Activated CD8-positive, alpha-beta memory T cell treated with anti-CD3 and anti-CD28 coated beads for 4 hours (primary cell): ENCODE measurements around the gene DPF3.

Source experiments
- DNase-seq, 2 donors: peaks; one replicate each; pipeline ENCODE4 v3.0.0-alpha.2; 2020; ENCODE audit warnings: low read depth in 2 of 2

DPF3 gene

DNA sequence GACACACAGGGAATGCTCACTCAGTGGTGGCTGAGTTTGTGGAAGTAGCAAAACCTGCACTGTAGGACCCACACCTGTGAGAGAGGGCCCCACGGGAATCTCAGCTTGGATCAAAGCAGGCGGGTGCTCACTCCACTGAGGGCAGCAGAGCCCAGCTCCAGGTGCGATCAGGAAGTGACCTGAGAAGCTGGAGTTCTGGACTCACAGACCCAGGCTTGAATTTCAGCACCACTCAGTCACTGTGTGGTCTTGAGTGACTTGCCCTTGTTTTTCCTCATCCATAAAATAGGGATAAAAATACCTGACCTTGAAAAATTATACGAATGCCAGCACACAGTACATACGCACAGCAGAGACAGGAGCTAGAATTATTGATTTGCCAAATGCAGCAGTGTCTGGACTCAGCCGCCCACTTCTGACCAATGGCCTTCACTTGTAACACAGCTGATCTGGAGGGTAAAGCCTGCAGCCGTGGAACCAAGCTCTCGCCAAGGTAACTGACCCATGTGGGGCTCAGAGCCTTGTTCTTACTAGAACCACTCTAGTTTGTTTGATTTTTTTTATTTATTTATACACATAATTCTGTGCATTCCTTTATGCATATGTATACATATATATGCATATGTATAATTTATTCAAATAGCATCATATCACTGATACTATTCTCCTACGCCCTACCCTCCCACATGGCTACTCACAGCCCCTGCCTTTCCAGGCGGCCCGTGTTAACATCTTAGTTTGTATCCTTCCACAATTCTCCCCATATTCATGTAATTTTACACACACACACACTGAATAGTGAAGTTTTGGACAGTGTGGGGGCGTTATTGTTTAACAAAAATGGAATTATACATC, 53.9 kb downstream of the DPF3 start:
- no peak for DNase-seq

DNA sequence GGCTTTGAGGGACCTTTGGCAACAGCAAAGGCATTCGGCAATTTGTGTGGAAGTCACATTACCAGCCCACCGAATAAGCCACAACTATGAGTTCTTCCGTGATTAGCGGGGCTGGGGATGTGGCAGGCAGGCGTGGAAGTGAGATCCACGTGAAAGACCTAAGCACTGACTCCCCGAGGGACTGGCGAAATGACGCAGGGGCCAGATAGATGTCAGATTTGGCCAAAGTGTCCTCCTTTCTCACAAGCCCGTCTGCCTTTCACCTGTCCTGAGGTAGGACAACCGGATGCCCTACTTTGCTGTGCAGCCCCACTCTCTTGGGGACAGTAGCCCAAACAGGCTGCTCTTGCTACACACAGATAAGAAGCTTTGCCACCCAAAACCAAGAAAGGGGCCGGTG, 54.5 kb downstream of the DPF3 start:
- DNase-seq: no peak

DNA sequence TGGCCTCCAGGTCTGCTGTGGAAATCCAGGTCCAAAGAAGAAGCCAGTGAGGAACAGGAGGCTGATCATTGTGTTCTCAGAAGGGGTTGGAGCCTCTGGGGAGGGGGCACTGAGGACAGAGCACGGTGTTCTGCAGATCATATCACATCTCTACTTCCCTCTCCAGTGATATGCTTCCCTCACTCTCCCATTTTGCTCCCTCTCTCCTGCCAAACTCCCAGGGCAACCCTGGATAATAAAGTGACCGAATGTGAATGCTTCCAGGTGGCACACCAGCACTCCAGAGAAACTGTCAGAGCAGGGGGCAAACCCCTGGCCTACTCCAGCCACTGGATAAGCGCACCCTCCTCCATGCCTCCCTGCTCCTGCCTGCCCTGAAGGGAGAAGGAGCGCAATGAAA, 57.8 kb downstream of the DPF3 start:
- DNase-seq: no peak

DNA sequence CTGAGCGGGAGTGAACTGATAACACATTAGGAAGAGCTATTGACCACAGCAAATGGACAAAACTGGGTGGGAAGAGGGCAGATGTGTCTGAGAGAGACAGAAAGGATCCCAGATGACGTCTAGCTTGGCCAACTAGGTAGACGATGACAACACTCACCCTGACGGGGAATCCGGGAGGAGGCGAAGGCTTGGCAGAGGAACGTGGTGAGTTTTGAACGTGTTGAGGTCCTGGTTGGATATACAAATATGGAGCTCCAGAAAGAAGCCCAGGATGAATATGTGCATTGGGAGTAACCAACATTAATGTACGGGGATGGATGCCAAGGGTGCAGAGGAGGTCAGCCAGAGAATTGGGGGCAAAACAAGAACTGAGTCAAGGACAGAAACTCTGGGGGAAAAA, 60.7 kb downstream of the DPF3 start:
- no peak for DNase-seq

DNA sequence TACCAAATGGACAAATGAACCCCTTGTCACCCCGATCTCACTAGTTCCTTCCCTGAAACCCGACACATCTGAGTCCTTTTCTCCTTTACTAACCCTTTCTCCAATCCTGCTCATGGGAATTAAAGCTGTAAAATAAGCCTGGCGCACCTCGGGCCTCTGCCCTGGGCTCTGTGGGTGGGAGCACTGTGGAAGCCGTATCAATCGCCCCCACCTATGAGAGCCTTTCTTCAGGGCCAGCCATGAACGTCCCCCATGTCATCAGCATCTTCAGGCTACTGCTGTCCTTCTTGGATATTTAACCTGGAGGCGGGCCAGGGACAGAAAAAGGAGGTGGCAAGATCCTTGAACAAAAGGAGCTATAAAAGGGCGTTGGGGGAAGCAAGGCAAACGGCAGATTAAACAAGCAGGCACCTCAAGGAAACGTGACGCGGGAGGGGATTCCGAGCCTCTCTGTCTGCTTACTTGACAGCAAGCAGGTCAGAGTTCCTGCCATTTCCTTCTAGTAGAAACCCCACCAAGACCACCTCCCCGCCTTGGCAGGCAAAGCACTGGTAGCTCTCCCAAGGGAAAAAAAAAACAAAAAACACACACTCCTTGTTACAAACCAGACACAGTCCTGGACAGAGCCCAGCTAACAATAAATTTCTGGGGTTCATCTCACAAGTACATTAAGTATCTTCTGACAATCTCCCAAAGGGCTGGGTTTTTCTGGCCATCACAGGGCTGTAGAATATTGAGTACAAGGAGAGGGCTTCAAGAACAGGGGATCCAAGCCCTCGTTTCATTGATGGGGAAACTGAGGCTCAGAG, 62.9 kb downstream of the DPF3 start:
- no peak for DNase-seq

DNA sequence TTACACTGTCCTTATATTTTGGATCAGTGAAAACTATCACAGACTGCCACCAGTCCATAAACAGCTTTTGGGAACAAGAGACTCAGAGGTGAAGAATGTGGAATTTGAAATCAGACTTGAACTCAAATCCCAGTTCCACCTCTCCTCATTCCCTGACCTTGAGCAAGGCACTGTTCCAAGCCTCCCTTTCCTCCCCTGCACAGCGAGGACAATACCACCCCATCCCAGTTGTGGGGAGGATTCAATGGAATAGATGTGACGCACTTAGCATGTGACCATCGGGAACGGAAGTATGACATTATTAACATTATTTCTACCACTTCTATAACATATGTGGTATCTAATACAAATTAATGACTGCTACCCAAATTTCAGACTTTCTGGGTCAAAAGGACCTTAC, 63.5 kb downstream of the DPF3 start:
- DNase-seq: no peak

DNA sequence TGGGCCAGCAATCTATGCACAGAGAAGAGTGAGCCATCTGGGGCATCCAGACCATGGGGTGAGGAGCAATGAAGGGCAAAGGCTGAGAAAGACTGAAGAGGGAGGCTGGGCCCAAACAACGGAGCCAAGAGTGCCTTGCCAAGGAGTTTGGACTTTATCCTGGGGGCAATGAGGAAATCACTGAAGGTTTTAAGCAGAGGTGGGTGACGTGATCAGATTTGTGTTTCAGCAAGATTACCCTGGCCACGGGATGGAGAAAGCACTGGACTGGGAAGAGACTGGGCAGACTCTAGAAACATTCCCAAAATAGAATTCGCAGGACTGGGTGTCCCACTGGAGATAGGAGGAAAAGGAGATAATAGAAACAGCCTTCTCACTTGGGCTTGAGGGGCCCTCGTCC, 65.3 kb downstream of the DPF3 start:
- no peak for DNase-seq

DNA sequence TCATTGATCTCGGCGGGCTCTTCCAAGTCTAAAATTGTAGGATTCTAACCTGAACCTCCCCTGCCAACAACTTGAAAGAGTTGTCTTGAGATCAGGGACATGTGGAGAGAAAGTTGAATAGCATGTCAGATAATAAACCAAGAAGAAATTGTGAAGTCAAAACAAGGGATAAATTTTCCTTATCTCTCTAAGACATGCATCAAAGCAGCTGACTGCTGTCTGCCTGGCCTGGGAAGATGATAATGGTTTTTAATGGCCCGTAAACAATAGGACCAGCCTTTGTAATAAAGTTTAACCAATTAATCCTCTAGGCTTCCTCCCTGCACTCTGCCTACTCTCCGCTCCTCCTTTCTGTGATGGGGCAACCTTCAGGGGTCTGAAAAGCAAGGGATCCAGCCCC, 67.9 kb downstream of the DPF3 start:
- DNase-seq: no peak

DNA sequence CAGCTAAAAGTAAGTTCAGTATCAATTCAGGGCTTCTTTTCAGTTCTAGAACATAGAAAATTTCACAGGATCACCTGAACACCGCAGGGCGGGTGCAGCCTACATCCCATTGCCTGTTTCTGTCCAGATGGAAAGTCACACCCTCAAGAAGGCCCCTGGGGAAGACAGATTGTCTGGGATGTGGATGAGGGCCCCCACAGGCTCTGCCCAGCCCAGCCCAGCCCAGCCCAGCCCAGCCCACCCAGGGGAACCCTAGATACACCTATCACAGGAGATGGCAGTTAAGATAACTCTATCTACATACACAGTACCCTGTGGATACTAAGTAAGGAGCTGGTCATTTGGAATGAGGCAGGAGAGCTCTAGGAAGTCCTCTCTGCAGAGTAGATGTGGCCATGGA, 68.4 kb downstream of the DPF3 start:
- no peak for DNase-seq

DNA sequence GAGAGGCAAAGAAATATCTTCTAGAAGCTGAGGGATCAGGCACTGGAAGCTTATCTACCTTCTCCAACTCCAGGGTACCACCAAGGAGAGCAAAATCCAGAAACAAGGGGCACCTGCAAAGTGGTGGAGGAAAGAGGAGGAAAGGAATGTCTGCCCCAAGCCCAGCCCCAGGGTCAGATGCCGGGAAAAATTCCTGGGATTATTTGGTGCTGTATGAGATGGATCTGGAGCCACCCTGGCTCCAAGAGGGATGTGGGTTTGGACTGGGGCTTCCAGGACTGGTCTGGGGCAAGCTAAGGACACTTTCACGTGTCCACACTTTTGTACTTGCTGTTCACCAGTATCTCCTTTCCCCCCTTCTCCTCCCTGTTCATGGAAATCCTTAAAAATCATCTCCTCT, 69.8 kb downstream of the DPF3 start:
- DNase-seq: no peak

DNA sequence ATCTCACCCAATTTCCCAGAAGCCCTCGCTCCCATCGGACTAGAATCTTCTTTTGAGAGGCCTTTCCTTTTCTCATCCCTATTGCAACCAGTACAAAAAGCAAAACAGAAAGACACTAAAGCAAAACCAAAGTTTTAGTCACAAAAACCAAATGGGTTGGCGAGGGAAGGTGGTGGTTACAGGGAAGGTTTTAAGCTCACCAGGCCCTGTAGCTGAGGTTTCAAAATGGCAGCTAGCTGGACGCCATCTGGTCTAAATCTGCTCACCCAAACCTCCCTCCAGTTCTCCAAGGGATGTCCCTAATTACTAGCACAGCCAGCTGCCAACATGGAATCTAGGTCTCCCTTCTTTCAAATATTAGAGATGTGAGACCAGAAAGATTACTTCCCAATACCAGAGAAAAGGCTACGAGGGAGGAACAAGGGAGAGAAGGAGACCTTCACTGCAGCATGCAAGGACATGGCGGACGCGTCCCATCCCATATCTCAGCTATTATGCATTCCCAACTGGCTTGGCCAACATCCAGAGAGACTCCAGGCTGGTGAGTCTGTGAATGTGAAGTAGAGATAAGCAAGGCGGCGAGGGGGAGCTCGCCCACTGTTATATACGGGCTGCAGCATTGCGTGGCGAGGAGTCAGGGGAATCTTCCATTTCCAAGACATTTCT, 70.8 kb downstream of the DPF3 start:
- DNase-seq: no peak

DNA sequence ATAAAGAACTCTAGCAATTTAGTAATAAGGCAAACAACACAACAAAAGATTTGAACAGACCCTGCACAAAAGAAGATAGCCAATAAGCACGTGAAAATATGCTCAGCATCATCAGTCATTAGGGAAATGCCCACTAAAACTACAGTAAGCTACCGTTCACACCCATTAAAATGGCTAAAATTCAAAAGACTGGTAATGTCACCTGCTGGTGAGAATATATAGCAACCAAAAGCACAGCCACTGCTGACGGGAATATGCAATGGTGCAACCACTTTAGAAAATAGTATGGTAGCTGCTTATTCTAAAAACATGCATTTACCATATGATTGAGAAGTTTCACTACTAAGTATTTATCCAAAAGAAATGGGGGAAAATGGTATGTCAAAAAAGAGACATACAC, 74.9 kb downstream of the DPF3 start:
- DNase-seq: no peak

DNA sequence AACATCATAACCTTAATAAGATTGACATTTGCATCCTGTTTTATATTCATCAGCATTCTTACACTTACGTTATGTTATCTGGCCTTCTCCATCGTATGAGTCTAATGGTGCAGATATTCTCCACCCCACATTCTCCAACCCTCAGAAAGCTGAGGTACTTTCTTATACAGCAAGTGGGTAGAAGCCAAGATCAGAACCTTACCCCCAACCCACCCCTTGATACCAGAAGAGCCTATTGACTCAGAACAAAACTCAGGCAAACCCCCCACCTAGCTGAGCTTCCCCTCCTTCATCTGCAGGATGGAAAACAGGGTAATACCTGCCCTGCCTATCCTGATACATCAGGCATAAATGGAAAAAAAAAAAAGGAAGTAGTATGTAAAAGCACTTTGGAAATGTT, 77.6 kb downstream of the DPF3 start:
- DNase-seq: no peak

DNA sequence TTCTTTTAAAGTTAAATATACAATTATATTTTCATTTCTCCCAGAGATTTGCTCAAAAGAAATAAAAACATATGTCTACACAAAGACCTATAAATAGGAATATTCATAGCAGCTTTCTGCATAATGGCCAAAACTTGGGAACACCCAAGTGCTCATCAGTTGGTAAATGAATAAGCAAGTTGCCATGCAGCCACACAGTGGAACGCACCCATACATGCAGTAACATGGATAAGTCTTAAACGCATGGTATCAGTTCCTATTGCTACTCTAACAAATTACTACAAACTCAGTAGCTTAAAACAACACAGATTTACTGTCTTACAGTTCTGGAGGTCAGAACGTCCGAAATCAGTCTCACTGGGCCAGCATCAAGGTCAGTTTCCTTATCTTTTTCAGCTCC, 78.5 kb downstream of the DPF3 start:
- DNase-seq: no peak

DNA sequence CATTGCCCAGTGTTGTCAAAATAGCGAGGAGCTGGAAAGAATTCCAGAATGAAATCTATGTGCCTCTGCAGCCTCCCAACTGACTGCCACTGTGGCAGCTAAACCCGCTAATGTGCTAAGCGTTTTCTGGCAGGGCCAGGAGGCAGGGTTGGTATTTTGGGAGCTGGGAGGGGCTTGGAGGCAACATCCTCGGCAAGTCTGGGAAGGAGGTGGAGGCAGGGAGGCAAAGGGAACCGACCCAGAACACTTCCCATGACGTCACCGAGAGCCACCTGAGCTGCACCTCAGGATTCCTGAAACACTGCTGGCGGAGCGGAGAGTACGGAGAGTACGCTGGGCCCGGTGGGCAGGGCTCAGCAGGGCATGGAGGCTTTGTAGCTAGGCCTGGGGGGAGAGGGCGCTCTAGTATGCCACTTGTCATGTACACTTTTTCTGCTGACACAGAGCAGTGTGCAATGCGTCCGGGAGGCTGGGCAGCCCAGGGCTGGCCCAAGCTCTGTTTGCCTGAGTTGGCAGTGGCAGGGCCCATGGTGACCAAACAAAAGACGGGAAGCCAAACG, 81.5 kb downstream of the DPF3 start:
- DNase-seq: no peak

DNA sequence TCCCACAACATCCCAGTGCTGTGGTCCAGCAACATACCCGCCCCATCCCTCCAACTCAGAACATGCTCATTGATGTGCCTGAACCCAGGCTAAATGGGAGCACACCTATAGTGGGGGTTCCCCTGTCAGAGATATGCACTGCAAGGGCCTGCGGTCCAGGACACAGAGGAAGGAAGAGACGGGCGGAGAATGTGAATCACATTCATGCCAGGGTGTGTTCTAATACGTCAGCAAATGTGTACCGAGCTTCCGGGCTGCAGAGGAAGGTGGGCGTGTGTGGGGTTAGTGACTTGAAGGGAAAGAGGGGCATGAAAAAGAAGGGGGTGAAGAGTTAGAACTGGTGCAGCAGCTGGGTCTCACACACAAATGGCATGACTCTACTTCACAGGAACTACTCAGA, 83.7 kb downstream of the DPF3 start:
- peak; percentile 49 to 68 for DNase-seq

DNA sequence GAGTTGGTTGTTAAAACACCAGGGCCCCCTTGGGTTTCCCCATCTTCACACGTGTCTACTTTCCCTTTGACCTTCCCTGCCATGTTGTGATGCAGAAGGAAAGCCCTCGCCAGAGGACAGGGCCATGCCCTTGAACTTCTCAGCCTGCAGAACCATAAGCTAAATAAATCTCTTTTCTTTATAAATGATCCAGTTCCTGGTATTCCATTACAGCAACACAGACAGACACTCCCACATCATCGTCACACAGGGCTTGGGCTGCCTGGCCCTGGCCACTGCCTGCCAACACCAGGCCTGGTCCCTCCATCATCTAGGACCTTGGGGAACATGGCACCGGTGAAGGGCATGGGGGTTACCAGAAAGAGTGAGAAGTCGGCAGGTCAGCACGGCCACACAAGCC, 84.8 kb downstream of the DPF3 start:
- DNase-seq: no peak

DNA sequence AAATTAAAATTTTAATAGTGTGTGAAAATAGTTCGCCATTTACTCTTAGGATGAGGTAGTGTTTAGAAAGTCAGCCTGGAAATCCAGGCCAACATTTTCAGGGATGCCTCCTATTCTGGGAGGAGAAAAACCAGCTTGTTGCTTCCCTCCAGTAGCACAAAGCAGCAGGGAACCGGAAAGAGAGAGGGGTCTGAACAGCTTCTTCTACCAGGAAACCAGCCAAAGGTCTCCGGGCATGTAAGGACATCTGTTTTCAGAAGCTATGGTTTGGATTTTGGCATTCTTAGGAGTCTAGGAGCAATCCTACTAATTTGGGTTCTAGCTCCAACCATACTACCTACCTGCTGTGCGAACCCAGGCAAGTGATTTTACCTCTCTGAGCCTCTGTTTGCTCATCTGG, 85.3 kb downstream of the DPF3 start:
- no peak for DNase-seq

DNA sequence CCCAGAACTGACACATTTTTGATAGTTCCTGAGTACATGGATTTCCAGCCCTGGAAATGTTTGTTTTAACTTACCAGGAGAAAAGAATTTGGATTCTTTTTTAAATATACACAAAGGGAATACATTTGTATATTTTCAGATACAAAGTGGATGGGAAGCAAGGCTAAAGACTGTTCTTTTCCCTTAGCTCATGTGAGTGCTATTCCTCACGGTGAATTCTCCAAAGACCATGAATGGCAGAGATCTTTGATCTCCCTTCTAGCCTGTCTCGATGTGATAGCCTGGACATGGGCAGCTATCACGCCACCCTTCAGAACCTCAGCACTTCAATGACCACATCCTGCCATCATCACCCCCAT, 91.3 kb downstream of the DPF3 start:
- no peak for DNase-seq

DNA sequence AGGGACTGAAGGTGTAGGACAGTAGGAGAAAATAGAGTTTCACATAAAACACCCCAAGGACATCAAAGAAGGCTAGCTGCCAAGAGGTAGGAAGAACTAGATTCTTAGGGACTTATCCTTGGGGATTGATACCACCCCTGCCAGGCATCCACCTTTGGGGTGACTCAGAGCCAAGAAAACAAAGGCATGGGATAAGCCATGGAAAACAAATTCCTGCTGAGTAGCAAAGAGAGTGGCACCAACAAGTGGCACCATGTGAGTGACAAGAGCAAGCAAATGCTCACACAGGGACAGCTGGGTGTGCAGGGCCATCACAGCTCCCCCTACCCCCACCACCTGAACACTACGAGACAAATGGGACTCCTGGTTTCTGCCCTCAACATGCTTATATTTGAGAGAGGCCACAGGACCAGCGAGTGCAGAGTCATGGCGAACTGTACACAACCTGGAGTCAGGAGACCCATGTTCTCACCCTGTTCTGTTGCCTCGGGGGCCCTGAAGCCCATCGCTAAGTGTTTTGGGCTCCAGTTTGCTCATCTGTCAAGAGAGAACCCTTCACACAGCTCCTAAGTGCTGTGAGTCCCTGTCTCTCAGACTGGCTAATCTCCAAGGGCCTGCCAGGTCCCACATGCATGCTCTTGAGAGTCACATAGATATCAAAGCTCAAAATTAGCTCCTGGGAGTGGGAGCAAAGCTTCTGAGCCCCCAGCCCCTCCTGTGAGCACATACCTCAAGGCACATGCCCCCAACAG, 91.9 kb downstream of the DPF3 start:
- DNase-seq: no peak

DNA sequence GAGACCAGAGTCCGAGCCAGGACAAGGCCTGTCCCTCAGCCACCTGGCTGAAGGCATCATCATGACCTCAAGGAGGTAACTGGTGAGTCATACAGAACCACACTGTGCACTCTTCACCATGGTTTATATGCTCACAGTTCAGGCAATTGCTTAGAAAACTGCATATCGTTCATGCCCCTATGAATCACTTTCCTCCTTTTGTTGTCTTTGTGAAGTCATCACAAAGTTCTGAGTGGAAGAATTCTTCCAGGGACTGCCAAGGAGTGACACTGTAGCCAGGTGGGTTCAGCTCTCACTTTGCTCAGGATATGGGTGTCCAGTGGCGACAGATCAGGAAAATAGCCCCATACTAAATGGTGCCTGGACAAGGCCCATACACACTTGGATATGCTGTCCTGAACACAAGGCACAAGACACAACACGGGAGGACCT, 92.5 kb downstream of the DPF3 start:
- no peak for DNase-seq
